ENCODE results near the gene PKNOX2.
A peak's percentile ranks its signal among the peaks of the same experiment; 100 is the strongest.

The PKNOX2 gene

GRCh38 chr11:125164091-125164421 is 495 bp upstream of the PKNOX2 start:
- Mint-ChIP-seq H3K4me1 (ENCODE audit: low read depth) (peaks cover 20% of the 10 kb centered on the region), H3K4me3 (peak overlapping the region; percentile 16), H3K9me3 (no peaks in the 10 kb centered on the region), H3K27ac (no peak overlapping the region), H3K36me3 (ENCODE audit: low read depth) (no peaks in the 10 kb centered on the region), H3K27me3 (peaks cover 73% of the 10 kb centered on the region)
- no peak for DNase-seq

GRCh38 chr11:125165111-125165842 is 726 bp downstream of the PKNOX2 start:
- Mint-ChIP-seq H3K36me3 (ENCODE audit: low read depth) (no peaks in the 10 kb centered on the region), H3K4me1 (ENCODE audit: low read depth) (peaks cover 20% of the 10 kb centered on the region), H3K9me3 (no peaks in the 10 kb centered on the region), H3K4me3 (peak overlapping the region; percentile 80), H3K27me3 (peaks cover 81% of the 10 kb centered on the region), H3K27ac (no peak overlapping the region)
- DNase-seq: peak; percentile 50

- H3K27me3 Mint-ChIP-seq: peaks cover 81% of the 10 kb centered on the region
- H3K36me3 Mint-ChIP-seq (ENCODE audit: low read depth): no peaks in the 10 kb centered on the region
- peak overlapping the region; percentile 80 for H3K4me3 Mint-ChIP-seq
- no peak overlapping the region for H3K27ac Mint-ChIP-seq
- no peak for DNase-seq
- peaks cover 20% of the 10 kb centered on the region for H3K4me1 Mint-ChIP-seq (ENCODE audit: low read depth)
- no peaks in the 10 kb centered on the region for H3K9me3 Mint-ChIP-seq
Observed at GRCh38 chr11:125165843-125166763, 1.6 kb downstream of the PKNOX2 start.

GRCh38 chr11:125166764-125167291 is 2.3 kb downstream of the PKNOX2 start:
- Mint-ChIP-seq H3K9me3 (no peaks in the 10 kb centered on the region), H3K36me3 (ENCODE audit: low read depth) (no peaks in the 10 kb centered on the region), H3K27me3 (peaks cover 84% of the 10 kb centered on the region), H3K4me3 (peak overlapping the region; percentile 15), H3K27ac (no peak overlapping the region), H3K4me1 (ENCODE audit: low read depth) (peaks cover 20% of the 10 kb centered on the region)
- DNase-seq: no peak

- Mint-ChIP-seq H3K4me1 (ENCODE audit: low read depth) (peaks cover 20% of the 10 kb centered on the region), H3K4me3 (no peak overlapping the region), H3K27me3 (peaks cover 89% of the 10 kb centered on the region), H3K27ac (no peak overlapping the region), H3K9me3 (no peaks in the 10 kb centered on the region), H3K36me3 (ENCODE audit: low read depth) (no peaks in the 10 kb centered on the region)
- DNase-seq: no peak
Observed at GRCh38 chr11:125167292-125167953, 2.9 kb downstream of the PKNOX2 start.

- Mint-ChIP-seq H3K36me3 (ENCODE audit: low read depth) (no peaks in the 10 kb centered on the region), H3K4me1 (ENCODE audit: low read depth) (peaks cover 20% of the 10 kb centered on the region), H3K27ac (no peak overlapping the region), H3K27me3 (peaks cover 90% of the 10 kb centered on the region), H3K9me3 (no peaks in the 10 kb centered on the region), H3K4me3 (no peak overlapping the region)
- DNase-seq: no peak
Observed at GRCh38 chr11:125167954-125168835, 3.6 kb downstream of the PKNOX2 start.

GRCh38 chr11:125168918-125169456 is 4.4 kb downstream of the PKNOX2 start:
- DNase-seq: no peak
- Mint-ChIP-seq H3K4me1 (ENCODE audit: low read depth) (peaks cover 18% of the 10 kb centered on the region), H3K9me3 (no peaks in the 10 kb centered on the region), H3K4me3 (no peak overlapping the region), H3K27me3 (peaks cover 90% of the 10 kb centered on the region), H3K36me3 (ENCODE audit: low read depth) (no peaks in the 10 kb centered on the region), H3K27ac (no peak overlapping the region)

GRCh38 chr11:125170001-125170509 is 5.5 kb downstream of the PKNOX2 start:
- Mint-ChIP-seq H3K9me3 (no peaks in the 10 kb centered on the region), H3K36me3 (ENCODE audit: low read depth) (no peaks in the 10 kb centered on the region), H3K4me3 (no peak overlapping the region), H3K4me1 (ENCODE audit: low read depth) (peaks cover 13% of the 10 kb centered on the region), H3K27me3 (peaks cover 95% of the 10 kb centered on the region), H3K27ac (no peak overlapping the region)
- no peak for DNase-seq

GRCh38 chr11:125170510-125171031 is 6.0 kb downstream of the PKNOX2 start:
- H3K9me3 Mint-ChIP-seq: no peaks in the 10 kb centered on the region
- H3K36me3 Mint-ChIP-seq (ENCODE audit: low read depth): no peaks in the 10 kb centered on the region
- no peak for DNase-seq
- H3K4me3 Mint-ChIP-seq: no peak overlapping the region
- H3K4me1 Mint-ChIP-seq (ENCODE audit: low read depth): peaks cover 10% of the 10 kb centered on the region
- peaks cover 96% of the 10 kb centered on the region for H3K27me3 Mint-ChIP-seq
- H3K27ac Mint-ChIP-seq: no peak overlapping the region

- peaks cover 97% of the 10 kb centered on the region for H3K27me3 Mint-ChIP-seq
- DNase-seq: no peak
- H3K36me3 Mint-ChIP-seq (ENCODE audit: low read depth): no peaks in the 10 kb centered on the region
- H3K4me3 Mint-ChIP-seq: no peak overlapping the region
- H3K9me3 Mint-ChIP-seq: no peaks in the 10 kb centered on the region
- H3K27ac Mint-ChIP-seq: no peak overlapping the region
- no peaks in the 10 kb centered on the region for H3K4me1 Mint-ChIP-seq (ENCODE audit: low read depth)
Observed at GRCh38 chr11:125171974-125172373, 7.4 kb downstream of the PKNOX2 start.

- Mint-ChIP-seq H3K9me3 (no peaks in the 10 kb centered on the region), H3K27me3 (peaks cover 98% of the 10 kb centered on the region), H3K4me3 (no peak overlapping the region), H3K36me3 (ENCODE audit: low read depth) (no peaks in the 10 kb centered on the region), H3K27ac (no peak overlapping the region), H3K4me1 (ENCODE audit: low read depth) (no peaks in the 10 kb centered on the region)
- no peak for DNase-seq
Observed at GRCh38 chr11:125173027-125173426, 8.5 kb downstream of the PKNOX2 start.

- no peak for DNase-seq
- Mint-ChIP-seq H3K36me3 (ENCODE audit: low read depth) (no peaks in the 10 kb centered on the region), H3K4me1 (ENCODE audit: low read depth) (no peaks in the 10 kb centered on the region), H3K9me3 (no peaks in the 10 kb centered on the region), H3K27me3 (peaks cover 95% of the 10 kb centered on the region), H3K4me3 (no peak overlapping the region), H3K27ac (no peak overlapping the region)
Observed at GRCh38 chr11:125173556-125173955, 9.0 kb downstream of the PKNOX2 start.

- Mint-ChIP-seq H3K9me3 (no peaks in the 10 kb centered on the region), H3K4me3 (no peak overlapping the region), H3K27me3 (peaks cover 95% of the 10 kb centered on the region), H3K27ac (no peak overlapping the region), H3K4me1 (ENCODE audit: low read depth) (no peaks in the 10 kb centered on the region), H3K36me3 (ENCODE audit: low read depth) (no peaks in the 10 kb centered on the region)
- no peak for DNase-seq
Observed at GRCh38 chr11:125174057-125174456, 9.5 kb downstream of the PKNOX2 start.
